SIG-M5 (cell line): Measurements from ENCODE around the gene TMEM201.
"Not testable (repeated sequence)": the region's sequence is repeated elsewhere in the genome, so short reads cannot be mapped to it uniquely, and the experiment has no call there.

Source experiments
- DNase-seq: peaks from one replicate; lab custom pipeline; 2025; lab: John Stamatoyannopoulos, UW

TMEM201 gene

DNA sequence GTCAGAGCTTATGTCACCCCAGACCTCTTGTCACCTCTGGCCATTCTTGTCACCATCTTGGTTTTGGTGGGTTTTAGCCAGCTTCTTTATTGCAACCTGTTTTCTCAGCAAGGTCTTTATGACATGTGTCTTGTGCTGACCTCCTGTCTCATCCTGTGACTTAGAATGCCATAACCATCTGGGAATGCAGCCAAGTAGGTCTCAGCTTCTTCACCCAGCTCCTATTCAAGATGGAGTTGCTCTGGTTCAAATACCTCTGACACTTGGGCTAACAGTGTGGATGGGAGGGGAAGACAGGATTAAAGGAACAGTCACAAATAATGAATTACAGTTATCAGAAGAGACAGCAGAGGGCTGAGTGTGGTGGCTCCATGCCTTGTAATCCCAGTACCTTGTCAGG lies 32.3 kb downstream of the TMEM201 start:
- DNase-seq: no peak

DNA sequence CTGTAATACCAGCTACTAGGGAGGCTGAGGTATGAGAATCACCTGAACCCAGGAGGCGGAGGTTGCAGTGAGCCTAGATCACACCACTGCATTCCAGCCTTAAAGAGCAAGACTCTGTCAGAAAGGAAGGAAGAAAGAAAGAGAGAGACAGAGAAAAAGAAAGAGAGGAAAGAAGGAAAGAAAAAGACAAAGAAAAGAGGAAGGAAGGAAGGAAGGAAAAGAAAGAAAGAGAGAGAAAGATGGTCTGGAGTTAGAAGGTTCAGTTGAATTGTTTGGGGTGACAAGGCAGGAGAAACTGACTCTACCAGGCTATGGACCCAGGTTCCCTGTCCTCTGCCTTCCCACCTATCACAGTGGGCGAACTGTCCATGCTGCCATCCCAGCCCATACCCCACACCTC lies 35.4 kb downstream of the TMEM201 start:
- DNase-seq: no peak

DNA sequence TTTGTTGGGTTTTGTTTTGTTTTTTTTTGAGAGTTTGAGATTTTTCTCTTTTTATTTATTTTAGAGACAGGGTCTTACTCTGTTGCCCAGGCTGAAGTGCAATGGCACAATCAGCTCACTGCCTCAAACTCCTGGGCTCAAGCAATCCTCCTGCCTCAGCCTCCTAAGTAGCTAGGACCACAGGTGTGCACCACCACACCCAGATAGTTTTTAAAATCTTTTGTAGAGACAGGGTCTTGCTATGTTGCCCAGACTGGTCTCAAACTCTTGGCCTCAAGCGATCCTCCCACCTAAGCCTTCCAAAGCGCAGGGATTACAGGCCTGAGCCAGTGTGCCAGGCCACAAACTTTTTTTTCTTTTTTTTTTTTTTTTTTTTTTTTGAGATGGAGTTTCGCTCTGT lies 36.3 kb downstream of the TMEM201 start:
- DNase-seq: not testable (repeated sequence)

DNA sequence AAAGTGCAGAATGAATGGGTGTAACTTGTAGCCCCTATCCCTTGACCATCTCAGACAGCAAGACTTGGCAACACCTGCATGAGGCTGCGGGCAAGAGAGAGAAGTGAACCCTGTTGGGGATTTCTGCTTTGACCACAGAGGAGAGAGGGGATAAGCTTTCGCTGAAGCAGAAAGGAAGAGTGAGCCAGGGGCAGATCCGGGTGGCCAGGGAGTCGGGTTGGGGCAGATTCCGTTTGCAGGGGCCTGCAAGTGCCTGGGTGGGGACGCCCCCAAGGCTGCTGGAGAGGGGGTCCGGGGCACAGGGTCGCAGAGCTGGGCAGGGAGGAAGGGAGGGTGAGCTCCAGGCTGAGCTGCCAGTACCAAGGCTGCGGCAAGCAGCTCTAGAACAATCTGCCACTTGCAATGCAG lies 37.5 kb downstream of the TMEM201 start:
- no peak for DNase-seq

DNA sequence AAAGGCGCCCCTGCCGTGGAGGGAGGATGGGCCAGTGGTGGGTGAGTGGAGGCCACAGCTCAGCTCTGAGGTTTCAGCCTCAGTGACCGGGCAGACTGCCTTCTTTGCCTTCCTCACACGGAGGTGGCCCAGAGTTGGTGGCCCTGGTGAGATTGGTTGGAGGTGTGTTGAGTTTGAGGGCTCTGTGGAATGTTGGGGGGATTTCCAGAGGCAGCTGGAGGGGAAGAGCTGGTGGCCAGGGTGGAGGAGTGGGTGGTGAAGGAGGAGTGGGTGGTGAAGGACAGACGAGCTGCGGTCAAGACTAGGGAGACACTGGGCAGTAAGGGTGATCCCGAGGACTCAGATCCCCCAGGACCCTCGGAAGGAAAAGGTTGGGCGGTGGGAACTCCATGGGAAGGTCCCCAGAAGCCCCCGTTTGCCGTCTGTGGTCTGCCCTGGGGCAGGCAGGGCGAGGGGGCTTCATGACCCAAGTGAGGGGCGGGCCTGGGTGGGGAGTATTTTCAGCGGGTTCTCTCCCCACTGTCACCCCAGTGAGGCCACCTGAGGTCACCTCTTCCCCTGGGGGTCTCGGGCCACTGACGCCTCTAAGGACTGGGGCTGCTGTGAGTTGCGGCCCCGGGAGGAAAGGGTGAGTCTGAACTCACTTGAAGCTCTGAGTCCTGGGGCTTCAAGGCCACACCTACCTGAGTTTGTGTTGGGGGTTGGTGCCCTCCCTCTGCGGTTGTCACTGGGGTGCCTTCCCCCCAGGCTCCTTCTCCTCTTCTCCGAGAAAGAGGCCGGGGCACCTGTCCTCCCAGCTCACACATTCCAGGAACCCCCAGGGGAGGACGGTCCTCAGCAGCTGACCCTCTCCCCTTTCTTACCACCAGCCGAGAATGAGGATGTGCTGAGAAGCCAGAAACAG lies 40.1 kb downstream of the TMEM201 start:
- no peak for DNase-seq

DNA sequence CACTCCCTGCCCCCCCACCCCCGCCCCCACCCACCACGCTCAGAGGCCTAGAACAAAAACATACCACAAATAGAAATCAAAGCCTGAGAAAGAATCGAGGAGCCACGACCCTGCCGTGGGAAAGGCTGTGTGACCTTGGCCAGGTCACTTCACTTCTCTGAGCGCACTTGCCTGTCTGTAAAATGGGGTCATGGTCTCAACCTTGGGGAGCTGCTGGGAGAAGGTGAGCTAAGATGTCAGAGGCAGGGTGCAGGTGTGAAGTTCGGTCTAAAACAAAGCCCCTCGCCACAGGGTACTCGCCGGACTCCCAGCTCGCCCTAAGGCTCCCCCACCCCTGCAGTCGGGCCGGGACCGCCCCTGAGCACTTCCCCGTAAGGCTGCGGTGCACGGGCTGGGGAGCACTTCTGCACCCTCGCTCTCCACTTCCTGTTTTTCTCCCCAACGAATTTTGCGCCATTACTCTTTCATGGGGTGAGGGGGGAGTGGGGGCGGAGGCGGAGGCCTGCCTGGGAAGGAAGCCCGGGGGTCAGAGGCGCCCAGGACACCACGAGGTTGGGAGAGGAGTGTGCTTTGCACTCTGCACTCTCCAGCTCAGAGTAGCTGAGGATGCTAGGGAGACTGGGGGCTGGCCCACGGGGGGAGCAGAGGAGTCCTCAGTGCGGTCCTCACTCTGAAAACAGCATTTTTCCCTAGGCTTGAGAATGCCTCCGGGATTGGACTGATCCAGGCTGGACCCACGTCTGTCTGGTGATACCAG lies 40.9 kb downstream of the TMEM201 start:
- DNase-seq: no peak

DNA sequence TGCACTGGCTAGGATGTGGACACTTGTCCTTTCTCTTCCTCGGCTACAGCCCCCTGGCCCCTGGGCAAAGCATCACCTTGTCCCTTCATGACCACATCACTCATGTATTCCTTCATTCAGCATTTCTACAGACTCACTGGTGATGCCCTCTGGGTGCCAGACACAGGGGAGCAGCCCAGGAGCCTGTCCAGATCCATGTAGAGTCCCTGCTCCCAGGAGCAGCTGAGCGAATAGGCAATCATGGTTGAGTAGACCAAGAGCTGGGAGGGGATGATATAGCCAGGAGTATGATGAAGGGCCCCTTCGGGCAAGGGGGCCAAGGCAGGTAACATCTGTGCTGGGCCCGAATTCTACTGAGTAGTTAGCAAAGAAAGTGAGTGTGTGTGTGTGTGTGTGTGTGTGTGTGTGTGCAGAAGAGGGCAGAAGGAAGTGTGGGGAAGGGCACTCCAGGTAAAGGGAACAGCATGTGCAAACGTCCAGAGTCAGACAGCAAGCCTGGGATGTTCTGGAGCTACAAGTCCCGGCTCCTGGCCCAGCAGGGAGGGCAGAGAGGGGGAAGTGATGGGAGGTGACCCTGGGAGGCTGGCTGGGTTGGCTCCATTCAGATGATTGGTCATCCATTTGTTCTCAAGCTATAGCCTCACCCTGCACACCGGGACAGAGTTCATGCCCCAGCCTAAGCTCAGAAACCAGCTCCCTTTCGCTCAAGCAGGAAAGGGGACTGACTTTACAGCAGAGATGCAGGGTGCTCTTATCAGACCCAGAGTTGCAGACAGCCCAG lies 41.8 kb downstream of the TMEM201 start:
- DNase-seq: no peak

DNA sequence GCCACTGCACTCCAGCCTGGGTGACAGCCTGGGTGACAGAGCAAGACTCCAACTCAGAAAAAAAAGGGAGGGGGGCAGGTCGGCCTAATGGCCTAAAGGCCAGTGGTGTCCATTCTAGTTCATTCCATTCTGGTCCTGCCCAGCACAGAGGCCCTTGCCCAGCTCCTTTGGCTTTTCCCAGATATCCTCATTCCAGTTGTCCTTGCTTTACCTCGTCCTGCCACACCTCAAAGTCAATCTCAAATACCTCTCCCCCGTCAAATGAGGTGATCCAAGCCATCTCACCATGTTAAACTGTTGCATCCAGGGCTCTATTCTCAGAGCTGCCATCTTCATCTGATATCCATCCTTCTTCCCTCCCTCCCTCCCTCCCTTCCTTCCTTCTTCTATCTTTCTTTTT lies 42.9 kb downstream of the TMEM201 start:
- no peak for DNase-seq

DNA sequence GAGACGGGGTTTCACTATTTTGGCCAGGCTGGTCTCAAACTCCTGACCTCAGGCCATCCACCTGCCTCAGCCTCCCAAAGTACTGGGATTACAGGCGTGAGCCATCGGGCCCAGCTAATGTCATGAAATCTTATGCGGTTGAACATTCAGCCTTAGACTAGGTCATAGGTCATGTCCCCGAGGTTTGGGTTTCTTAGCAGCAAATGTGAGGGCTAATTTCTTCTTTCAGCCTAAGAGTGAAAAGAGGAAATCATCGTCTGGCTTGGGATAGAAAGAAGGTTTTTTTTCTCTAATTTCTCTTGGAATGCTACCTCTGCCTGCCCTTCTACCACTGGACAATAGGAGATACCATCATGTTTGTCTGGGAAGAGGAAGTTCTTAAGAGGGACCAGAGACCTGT lies 44.8 kb downstream of the TMEM201 start:
- DNase-seq: no peak

DNA sequence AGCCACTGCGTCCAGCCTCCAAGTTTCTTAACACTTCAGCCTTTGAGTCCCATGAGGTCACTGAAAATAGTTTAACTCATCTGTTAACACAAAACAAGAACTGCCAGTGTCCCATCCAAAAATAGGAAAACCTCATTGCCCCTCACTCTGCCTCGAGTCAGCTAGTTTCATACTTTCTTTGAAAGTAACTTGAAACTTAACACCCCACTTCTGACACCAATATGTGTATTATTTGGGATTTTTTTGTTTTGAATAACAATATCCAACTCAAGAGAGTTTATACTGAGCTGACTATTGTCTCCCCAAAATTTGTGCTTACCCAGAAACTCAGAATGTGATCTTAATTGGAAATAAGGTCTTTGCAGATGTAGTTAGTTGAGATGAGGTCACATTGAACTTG lies 45.9 kb downstream of the TMEM201 start:
- DNase-seq: no peak

DNA sequence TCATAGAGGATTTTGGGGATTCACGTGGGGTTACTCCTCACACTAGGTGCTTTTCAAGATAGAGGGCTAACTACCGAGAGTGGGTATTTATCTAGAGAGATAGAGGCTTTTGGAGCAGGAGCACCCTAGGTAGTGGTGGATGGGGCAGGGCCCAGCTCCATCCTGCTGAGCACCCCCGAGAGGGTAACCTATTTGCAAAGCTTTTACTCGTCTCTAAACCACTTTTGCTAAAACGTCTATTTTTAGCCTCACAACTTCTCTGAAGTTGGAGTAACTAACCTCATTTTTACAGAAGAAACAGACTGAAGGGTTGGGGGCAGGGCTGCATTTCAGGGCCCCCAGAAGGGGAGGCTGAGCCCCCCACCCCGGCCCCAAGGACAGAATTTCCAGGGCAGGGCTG lies 50.5 kb downstream of the TMEM201 start:
- DNase-seq: no peak

DNA sequence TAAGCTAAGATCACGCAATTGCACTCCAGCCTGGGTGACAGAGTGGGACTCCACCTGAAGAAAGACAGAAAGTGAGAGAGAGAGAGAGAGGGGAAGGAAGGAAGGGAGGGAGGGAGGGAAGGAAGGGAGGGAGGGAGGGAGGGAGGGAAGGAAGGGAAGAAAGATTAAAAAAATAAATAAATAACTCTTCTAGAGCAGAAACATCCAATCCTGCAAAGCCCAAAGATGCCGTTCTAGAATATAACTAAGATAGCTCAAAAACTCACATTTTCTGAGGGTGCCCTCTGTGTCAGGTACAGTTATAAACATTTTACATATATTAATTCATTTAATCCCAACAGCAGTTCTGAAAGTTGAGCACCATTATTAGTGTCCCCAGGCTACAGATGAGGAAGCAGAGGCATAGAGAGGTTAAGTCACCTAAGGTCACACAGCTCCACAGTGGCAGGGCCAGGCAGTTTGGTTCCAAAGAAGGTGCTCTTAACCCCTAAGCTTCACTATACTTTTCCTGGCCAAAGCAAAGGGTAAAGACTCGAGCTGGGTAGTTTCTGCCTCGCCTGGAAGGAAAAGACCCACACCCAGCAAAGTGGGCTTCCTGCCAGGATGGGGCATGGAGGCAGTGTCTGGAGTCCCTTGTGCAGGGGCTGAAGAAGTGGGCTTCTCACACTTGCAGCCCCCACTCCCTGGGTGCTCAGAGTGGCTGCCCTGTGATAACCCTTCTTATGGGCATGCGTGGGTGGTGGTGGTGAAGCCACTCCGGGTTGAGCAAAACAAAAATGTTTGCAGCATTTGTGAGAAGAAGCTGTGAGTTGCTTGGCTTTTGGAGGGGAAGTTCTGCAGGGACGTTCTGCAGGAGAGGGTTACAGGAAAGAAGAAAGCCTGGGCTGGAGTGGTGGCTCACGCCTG lies 54.9 kb downstream of the TMEM201 start:
- no peak for DNase-seq

DNA sequence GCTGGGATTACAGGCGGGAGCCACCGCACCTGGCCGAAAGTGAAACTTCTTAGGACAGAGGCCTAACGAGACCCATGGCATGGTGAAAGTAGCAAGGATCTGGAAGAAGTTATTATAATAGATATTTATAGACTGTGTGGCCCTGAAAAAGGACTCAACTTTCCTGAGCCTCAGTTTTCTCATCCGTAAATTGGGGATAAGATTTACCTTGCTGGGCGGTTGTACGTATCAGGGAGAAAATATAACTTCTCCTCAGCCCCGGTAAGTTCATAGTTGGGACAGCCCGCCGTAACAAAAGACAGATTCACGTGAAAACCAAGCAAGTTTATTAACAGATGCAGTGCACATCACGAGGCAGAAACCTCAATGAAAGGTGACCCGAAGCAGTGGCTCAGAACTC lies 57.3 kb downstream of the TMEM201 start:
- no peak for DNase-seq

DNA sequence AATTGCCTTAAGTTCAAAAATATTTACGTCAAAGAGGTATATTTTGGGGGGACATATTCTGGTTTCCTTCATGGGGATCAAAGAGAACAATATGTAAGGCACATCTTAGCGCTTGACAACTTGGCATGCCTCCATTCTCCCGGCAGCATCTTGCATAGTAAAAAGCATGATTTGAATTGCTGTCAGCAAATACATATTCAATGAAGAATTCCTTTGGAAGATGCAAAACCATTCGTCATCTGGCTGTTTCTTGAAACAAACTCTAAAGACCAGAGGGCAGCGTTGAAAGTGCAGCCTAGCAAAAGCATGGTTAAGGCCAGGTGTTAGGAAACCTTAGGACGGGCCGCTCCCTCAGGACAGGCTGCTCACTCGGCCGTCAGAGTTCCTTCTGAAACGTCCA lies 59.5 kb downstream of the TMEM201 start:
- no peak for DNase-seq

DNA sequence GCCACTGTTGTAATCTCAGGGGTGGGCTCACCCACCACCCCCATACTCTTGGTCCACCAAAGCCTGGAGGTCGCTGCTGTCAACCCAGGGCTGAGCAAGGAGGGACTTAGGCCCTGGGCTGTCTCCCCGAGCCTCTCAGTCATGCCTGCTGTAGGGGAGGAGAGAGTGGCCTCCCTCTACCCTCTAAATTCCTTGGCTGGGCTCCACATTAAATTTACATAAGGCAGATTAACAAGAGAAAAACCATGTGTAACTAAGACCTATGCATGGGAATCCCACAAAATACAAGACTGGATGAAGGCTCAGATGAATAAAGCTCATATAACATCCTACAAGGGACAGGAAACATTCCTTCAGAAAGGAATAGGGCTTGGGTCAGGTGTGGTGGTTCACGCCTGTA lies 61.1 kb downstream of the TMEM201 start:
- DNase-seq: no peak

DNA sequence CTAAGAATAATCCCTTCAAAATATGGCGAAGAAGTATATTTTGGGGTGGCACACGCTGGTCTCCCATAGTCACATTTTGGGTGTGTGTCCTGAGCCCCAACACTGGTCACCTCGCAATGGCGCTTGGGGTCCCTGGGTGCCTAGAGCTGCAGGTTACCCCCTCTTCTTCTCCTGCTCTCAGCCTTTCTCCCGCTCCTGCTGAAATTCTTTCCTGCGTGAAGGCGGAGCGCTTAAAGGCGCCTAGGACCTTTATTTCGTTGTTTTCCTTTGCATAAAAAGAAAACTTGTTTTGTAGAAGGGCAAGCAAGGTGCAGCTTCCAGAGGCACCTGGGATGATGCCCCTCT lies 62.5 kb downstream of the TMEM201 start:
- DNase-seq: no peak

DNA sequence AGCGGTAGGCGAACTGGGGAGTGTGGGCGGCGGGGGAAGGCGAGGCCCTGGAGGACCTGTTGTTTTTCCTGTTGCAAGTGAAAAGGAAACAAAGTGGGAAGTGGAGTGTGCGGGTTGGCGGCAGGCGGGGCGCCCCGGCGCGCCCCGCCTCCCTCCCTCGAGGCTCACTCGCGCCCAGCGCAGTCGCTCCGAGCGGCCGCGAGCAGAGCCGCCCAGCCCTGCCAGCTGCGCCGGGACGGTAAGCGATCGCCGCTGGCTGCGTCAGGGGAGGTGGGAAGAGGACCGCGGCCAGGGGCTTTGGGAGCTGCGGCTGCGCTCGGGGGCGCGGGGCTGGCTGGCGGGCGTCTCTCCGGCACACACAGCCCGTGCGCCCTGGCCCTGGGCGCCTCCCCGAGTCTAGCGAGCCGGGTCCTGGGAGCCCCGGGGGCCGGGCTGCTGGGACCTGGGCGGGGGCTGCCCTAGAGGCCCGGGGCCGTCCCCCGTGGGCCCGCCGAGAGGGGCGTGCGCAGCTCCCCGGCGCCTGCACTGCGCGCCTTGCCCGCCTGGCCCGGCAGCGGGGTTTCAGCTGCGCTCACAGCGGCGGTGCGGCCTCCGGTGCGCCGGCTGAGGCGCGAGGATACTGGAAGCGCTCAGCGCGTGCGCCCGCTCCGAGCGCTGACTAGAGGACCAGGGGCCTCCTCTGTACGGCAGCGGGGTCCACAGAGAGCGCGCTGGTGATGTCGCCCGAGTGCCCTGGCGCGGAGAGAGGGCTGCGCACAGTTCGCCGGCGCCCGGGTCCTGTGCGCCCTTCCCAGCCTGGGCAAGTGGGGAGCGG lies 63.1 kb downstream of the TMEM201 start, which contains the start of gene PIK3CD:
TSS of gene PIK3CD (plus strand) at position 167 of the 814 bp plus-strand sequence. CDS start 58,725 bp downstream, outside the sequence.
- no peak for DNase-seq

DNA sequence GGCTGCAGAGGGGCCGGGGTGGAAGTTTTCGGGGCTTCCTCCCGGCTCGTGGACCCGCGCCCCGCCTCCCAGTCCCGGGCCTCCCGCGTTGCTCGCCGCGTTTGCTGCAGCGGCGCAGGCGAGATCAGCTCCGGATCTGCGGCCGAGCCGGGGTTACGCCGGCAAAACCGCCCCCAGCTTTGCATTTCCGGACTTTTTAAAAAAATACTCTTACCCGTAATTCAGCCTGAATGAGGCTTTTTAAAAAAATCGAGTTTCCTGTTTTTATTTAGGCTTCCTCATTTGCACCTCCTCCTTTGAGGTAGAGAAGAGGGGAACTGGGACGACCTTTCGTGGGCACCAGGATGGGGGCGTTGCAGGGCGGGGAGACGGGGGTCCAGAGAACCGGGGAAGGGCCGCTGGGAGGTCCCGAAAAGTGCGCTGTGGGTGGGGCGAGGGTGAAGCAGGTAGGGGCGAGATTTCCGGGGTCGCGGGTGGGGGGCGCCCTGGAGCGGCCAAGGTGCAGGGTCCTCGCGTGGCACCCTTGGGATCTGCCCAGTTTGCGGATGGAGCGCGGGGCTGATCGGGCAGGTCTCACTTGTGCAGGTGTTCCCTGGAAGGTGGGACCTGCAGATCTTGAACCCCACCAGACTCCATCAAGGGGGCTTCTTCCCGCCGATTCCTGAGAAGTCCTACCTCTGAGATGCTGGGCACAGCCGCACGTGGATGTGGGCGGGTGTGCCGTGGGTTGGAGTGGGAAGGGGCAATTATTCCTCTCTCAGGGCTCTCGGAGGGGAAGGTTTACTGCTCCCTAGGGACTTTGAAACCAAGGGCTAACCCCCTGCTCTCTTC lies 63.9 kb downstream of the TMEM201 start:
- no peak for DNase-seq

DNA sequence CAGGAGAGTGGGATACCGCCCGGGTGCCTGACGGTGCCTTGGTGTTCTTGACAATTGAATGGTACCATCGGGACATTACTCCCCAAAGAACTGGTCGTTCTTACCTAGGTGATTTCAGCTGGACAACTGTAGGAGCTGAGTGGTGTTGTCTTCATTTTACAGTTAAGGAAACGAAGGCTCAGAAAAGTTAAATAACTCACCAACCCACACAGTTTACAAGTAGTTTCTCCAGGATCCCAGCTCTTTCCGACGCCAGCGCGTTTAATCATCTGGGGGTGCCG lies 64.4 kb downstream of the TMEM201 start:
- DNase-seq: no peak

DNA sequence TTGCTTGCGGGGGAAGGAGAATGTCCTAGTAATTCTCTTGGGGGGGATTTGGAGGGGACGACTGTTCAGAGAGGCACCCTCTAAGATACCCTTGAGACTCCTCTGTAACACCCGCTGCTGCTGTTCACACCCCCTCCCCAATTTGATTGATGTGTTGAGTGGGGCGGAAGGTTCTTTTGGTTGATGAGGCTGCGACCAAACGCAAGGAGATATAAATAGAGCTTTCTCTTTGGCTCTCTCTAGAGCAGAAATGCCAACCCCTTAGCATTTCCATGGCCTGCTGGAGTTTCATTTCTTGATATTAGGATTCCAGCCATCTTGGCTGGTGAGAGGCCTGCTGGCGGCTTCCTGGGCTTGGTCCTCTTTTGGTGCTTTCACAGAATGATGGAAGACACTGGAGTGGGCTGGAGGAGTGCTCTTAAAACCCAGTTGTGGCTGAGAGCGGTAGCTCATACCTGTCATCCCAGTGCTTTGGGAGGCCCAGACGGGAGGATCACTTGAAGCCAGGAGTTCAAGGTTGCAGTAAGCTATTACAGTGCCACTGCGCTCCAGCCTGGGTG lies 64.9 kb downstream of the TMEM201 start:
- no peak for DNase-seq
